ENCODE measurements around the gene MYL4. TPM values are rescaled to one million over a fixed set of nuclear protein-coding genes. Genes with fewer than 3 reads are reported as not detected.

MYL4 gene
- total and polyA plus RNA-seq, 2 donors (not counting 3 experiments of a cell fraction or from before 2014, with no cell fraction given), result 2.0 to 2.1 TPM

- no peak overlapping the region for H2AFZ ChIP-seq (ENCODE audit: low read depth, low read length)
- H3K79me2 ChIP-seq (ENCODE audit: control insufficient read depth, insufficient read depth, low read length), result no peaks in the 10 kb centered on the region
- intact Hi-C loops (cut with micrococcal nuclease), result loop anchor here (1.0 kb wide), 3 partner anchors 9 to 84 kb away; partner anchors contain the start of gene ITGB3
- BruUV-seq (replicated peaks), result no TSS peak
- no peaks in the 10 kb centered on the region for H3K9me1 ChIP-seq (replicated peaks; ENCODE audit: control insufficient read depth, extremely low read depth, insufficient read depth, low read length)
- H3K27me3 ChIP-seq (ENCODE audit: control insufficient read depth in 2 of 2, insufficient read depth in 2 of 2, low read length in 2 of 2), result no peaks in the 10 kb centered on the region
- H4K20me1 ChIP-seq (replicated peaks; ENCODE audit: control insufficient read depth, extremely low read depth, insufficient read depth, low read length), result no peaks in the 10 kb centered on the region
- no peak overlapping the region for H3K4me3 ChIP-seq (replicated peaks in 1 of 3; ENCODE audit: insufficient read depth in 1 of 3, low read depth in 1 of 3, low read length in 3 of 3)
- no peak overlapping the region for H3K9ac ChIP-seq (replicated peaks; ENCODE audit: extremely low read depth, insufficient read depth, low read length)
- ChIA-PET POLR2A (no interaction called here), CTCF (interaction anchor here (0.9 to 4.5 kb wide), 4 partner anchors 10 to 385 kb away, joined by 3 to 120 read pairs (median 10); partner anchors contain the start of gene ITGB3)
- no peak for FAIRE-seq
- H3K9me3 ChIP-seq (replicated peaks; ENCODE audit: control insufficient read depth, insufficient read depth, low read length), result no peaks in the 10 kb centered on the region
- no peak overlapping the region for H3K4me2 ChIP-seq (ENCODE audit: insufficient read depth, low read length)
- TF ChIP-seq CTCF (IDR thresholded peaks at IDR 0.05; ENCODE audit: extremely low read depth in 1 of 2, insufficient read depth in 1 of 2, low read depth in 1 of 2, low read length in 2 of 2) (no peak), FOS (IDR thresholded peaks at IDR 0.05; ENCODE audit: borderline replicate concordance, insufficient read depth, low read length) (no peak), EZH2 (IDR thresholded peaks at IDR 0.05; ENCODE audit: borderline replicate concordance, low read depth, low read length, severe bottlenecking) (no peak), POLR2AphosphoS5 (IDR thresholded peaks at IDR 0.05; ENCODE audit: insufficient read depth, low read depth, low read length) (no peak), MYC (IDR thresholded peaks at IDR 0.05; ENCODE audit: low read depth, low read length) (no peak), JUN (IDR thresholded peaks at IDR 0.05; ENCODE audit: borderline replicate concordance, insufficient read depth, insufficient read length, low read depth) (no peak), POLR2A (IDR thresholded peaks at IDR 0.05; ENCODE audit: low read depth, low read length) (no peak), GATA2 (IDR thresholded peaks at IDR 0.05; ENCODE audit: insufficient read depth, insufficient read length, low read depth, low read length) (no peak)
- TF ChIP-seq, protein P1, sequence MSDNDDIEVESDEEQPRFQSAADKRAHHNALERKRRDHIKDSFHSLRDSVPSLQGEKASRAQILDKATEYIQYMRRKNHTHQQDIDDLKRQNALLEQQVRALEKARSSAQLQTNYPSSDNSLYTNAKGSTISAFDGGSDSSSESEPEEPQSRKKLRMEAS (IDR thresholded peaks at IDR 0.05; ENCODE audit: insufficient read depth, insufficient read length), result no peak
- DNase-seq (ENCODE audit: low read depth, low spot score), result no peak
- H3K4me1 ChIP-seq (ENCODE audit: control insufficient read depth, extremely low read depth, insufficient read depth, low read length), result peaks cover 20% of the 10 kb centered on the region
- no peak overlapping the region for H3K27ac ChIP-seq (ENCODE audit: insufficient read depth, low read depth, low read length)
- H3K36me3 ChIP-seq (ENCODE audit: control insufficient read depth in 2 of 2, extremely low read depth in 1 of 2, insufficient read depth in 2 of 2, low read length in 2 of 2), result no peaks in the 10 kb centered on the region
- dilution Hi-C loops (cut with MboI; ENCODE audit: extremely low pct_ligation_motif_present, low sequenced_read_pairs), result no loop called here
These were observed 21.7 kb downstream of the MYL4 start for GRCh38 chr17:47230864-47231263.

All from endothelial cell of umbilical vein (primary cell).